ENCODE data around the gene SLC19A1. TPM values are rescaled to one million over a fixed set of nuclear protein-coding genes. Genes with fewer than 3 reads are reported as not detected.

SLC19A1 gene
- total RNA-seq, 4 donors from 2014 or later, result 1.8 to 9.6 (median 2.1) TPM

DNA sequence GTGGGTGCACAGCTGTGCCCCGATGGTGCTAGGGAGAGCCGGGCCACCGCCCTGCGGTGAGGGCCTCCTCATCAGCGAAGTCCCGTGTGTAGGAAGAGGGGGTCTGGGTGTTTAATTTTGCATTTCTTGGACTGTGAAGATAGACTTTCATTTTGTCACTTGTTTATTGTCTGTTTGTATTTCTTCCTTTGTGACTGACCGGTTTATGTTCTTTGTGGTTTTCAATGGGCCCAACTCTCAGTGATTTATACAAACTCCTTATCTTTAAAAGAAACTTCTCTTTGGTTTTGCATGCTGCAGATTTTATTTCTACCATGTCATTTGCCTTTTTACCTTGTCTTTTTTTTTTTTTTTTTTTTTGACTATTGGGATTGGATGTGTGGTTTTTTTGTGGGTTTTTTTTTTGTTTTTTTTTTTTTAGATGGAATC lies 72.1 kb downstream of the SLC19A1 start:
- H3K9me3 ChIP-seq, result no peaks in the 10 kb centered on the region
- H3K27me3 ChIP-seq, result no peaks in the 10 kb centered on the region
- H3K27ac ChIP-seq, result peak overlapping the region; percentile 3 to 72 (median 62)
- no peaks in the 10 kb centered on the region for H3K4me1 ChIP-seq
- TF ChIP-seq CTCF (IDR thresholded peaks at IDR 0.05 in 4 of 5, conservative IDR thresholded peaks at IDR 0.05 in 1 of 5), result no peak
- no peak for TF ChIP-seq POLR2A (IDR thresholded peaks at IDR 0.05)
- ATAC-seq (no peak), DNase-seq (no peak)
- in situ Hi-C loops (cut with MboI; ENCODE audit: low sequenced_read_pairs in 4 of 4) (no loop called here), intact Hi-C loops (cut with DNase I; ENCODE audit: low total_unique reads) (no loop called here)
- no peaks in the 10 kb centered on the region for H3K36me3 ChIP-seq
- no peak overlapping the region for H3K4me3 ChIP-seq

GRCh38 chr21:45469273-45470086 lies 72.8 kb downstream of the SLC19A1 start:
- H3K27me3 ChIP-seq, result no peaks in the 10 kb centered on the region
- intact Hi-C loops (cut with DNase I; ENCODE audit: low total_unique reads) (no loop called here), in situ Hi-C loops (cut with MboI; ENCODE audit: low sequenced_read_pairs in 4 of 4) (no loop called here)
- no peak for DNase-seq
- H3K4me3 ChIP-seq, result no peak overlapping the region
- no peak for ATAC-seq
- no peaks in the 10 kb centered on the region for H3K36me3 ChIP-seq
- H3K27ac ChIP-seq, result peak overlapping the region; percentile 3 to 72 (median 62)
- TF ChIP-seq POLR2A (IDR thresholded peaks at IDR 0.05) (no peak), CTCF (IDR thresholded peaks at IDR 0.05 in 4 of 5, conservative IDR thresholded peaks at IDR 0.05 in 1 of 5) (no peak)
- no peaks in the 10 kb centered on the region for H3K9me3 ChIP-seq
- no peaks in the 10 kb centered on the region for H3K4me1 ChIP-seq

- H3K9me3 ChIP-seq, result no peaks in the 10 kb centered on the region
- in situ Hi-C loops (cut with MboI; ENCODE audit: low sequenced_read_pairs in 4 of 4), result no loop called here
- H3K27me3 ChIP-seq, result no peaks in the 10 kb centered on the region
- H3K27ac ChIP-seq, result peak overlapping the region in 1 of 4 donors; percentile 70
- intact Hi-C loops (cut with DNase I; ENCODE audit: low total_unique reads), result no loop called here
- no peaks in the 10 kb centered on the region for H3K4me1 ChIP-seq
- DNase-seq (no peak), ATAC-seq (no peak)
- no peak for TF ChIP-seq CTCF (IDR thresholded peaks at IDR 0.05 in 4 of 5, conservative IDR thresholded peaks at IDR 0.05 in 1 of 5)
- TF ChIP-seq POLR2A (IDR thresholded peaks at IDR 0.05), result no peak
- H3K4me3 ChIP-seq, result no peak overlapping the region
- no peaks in the 10 kb centered on the region for H3K36me3 ChIP-seq
Measured at GRCh38 chr21:45468971-45469272, 73.3 kb downstream of the SLC19A1 start.

GRCh38 chr21:45468051-45468970 lies 73.9 kb downstream of the SLC19A1 start:
- Histone ChIP-seq H3K9me3 (no peaks in the 10 kb centered on the region), H3K4me3 (no peak overlapping the region), H3K4me1 (no peaks in the 10 kb centered on the region), H3K36me3 (no peaks in the 10 kb centered on the region), H3K27ac (no peak overlapping the region), H3K27me3 (peaks cover 0 to 1% (median 0%) of the 10 kb centered on the region in 3 donors)
- intact Hi-C loops (cut with DNase I; ENCODE audit: low total_unique reads), result no loop called here
- no peak for DNase-seq
- ATAC-seq, result no peak
- in situ Hi-C loops (cut with MboI; ENCODE audit: low sequenced_read_pairs in 4 of 4), result no loop called here
- TF ChIP-seq CTCF (IDR thresholded peaks at IDR 0.05 in 4 of 5, conservative IDR thresholded peaks at IDR 0.05 in 1 of 5), result no peak
- no peak for TF ChIP-seq POLR2A (IDR thresholded peaks at IDR 0.05)
